SK-N-SH treated with all-trans-retinoic acid at 6 μM for 48 hours (cell line): Measurements from ENCODE around the gene FUT1.

Experiments used
- ARNTL ChIP-seq: fragments of 450-650 bp; formaldehyde crosslinking; IDR thresholded peaks from 2 replicates; pipeline ENCODE4 v1.5.0; 2020; ENCODE audit warnings: low read depth, mild to moderate bottlenecking, moderate library complexity, borderline replicate concordance
- CSDC2 ChIP-seq: fragments of 250-450 bp; sonication (Bioruptor Pico); IDR thresholded peaks from 2 replicates; pipeline ENCODE4 v1.5.0; 2020; ENCODE audit warnings: mild to moderate bottlenecking, moderate library complexity
- POU6F1 ChIP-seq: fragments of 250-450 bp; sonication (Bioruptor Pico); IDR thresholded peaks from 2 replicates; pipeline ENCODE4 v1.8.0; 2021; ENCODE audit warnings: low read depth, mild to moderate bottlenecking, moderate library complexity, borderline replicate concordance
- RARB ChIP-seq: fragments of 250-450 bp; sonication (Bioruptor Pico); IDR thresholded peaks from 2 replicates; pipeline ENCODE4 v1.8.0; 2021; ENCODE audit warnings: mild to moderate bottlenecking, moderate library complexity
- TCF4 ChIP-seq: fragments of 250-450 bp; sonication (Bioruptor Pico); IDR thresholded peaks from 2 replicates; pipeline ENCODE4 v1.8.0; 2021; ENCODE audit warnings: mild to moderate bottlenecking, moderate library complexity, borderline replicate concordance
- ZNF70 ChIP-seq: fragments of 450-650 bp; formaldehyde crosslinking; IDR thresholded peaks from 2 replicates; pipeline ENCODE4 v1.5.0; 2020; ENCODE audit warnings: mild to moderate bottlenecking, moderate library complexity
- ZNF8 ChIP-seq: fragments of 450-650 bp; formaldehyde crosslinking; IDR thresholded peaks from 2 replicates; pipeline ENCODE4 v1.5.0; 2020; ENCODE audit warnings: mild to moderate bottlenecking, moderate library complexity
- TF ChIP-seq, protein P1 (sequence below): fragments of 250-450 bp; sonication (Bioruptor Pico); IDR thresholded peaks from 2 replicates; pipeline ENCODE4 v1.8.0; 2020; ENCODE audit warnings: mild to moderate bottlenecking, moderate library complexity, borderline replicate concordance

DNA sequence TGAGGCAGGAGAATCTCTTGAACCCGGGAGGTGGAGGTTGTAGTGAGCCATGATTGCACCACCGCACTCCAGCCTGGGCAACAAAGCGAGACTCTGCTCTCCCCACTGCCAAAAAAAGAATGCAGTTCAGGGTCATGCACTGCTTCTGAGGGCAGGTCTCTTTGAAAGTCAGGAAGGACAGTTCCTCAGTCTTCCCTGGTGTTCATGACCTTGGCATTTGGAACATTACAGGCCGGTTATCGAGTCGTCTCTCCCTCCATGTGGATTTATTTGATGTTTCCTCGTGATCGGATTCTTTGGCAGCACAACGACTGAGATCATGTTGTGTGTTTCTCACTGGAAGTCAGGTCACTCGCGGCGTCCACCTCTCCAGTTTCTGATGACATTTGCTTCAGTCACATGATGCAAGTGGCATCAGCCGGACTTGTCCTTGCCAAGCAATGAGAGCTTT lies 20.1 kb upstream of the FUT1 start:
- TF ChIP-seq ARNTL (CRISPR knock-in tag) (no peak), RARB (CRISPR knock-in tag) (no peak), ZNF70 (CRISPR knock-in tag) (no peak), POU6F1 (no peak), CSDC2 (CRISPR knock-in tag) (no peak), ZNF8 (CRISPR knock-in tag) (no peak), TCF4 (no peak)
- TF ChIP-seq, protein P1, sequence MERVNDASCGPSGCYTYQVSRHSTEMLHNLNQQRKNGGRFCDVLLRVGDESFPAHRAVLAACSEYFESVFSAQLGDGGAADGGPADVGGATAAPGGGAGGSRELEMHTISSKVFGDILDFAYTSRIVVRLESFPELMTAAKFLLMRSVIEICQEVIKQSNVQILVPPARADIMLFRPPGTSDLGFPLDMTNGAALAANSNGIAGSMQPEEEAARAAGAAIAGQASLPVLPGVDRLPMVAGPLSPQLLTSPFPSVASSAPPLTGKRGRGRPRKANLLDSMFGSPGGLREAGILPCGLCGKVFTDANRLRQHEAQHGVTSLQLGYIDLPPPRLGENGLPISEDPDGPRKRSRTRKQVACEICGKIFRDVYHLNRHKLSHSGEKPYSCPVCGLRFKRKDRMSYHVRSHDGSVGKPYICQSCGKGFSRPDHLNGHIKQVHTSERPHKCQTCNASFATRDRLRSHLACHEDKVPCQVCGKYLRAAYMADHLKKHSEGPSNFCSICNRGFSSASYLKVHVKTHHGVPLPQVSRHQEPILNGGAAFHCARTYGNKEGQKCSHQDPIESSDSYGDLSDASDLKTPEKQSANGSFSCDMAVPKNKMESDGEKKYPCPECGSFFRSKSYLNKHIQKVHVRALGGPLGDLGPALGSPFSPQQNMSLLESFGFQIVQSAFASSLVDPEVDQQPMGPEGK = no peak
